HK-2 (cell line): ENCODE data around the gene RUNDC1.
A peak's percentile ranks its signal among the peaks of the same experiment; 100 is the strongest.

Experiments used
- DNase-seq: peaks from one replicate; pipeline ENCODE4 v3.0.0-alpha.2; 2018; ENCODE audit not compliant: unreplicated experiment

The RUNDC1 gene

GRCh38 chr17:43018932-43019331, 38.6 kb downstream of the RUNDC1 start:
- DNase-seq: no peak

- no peak for DNase-seq
Observed at GRCh38 chr17:43019418-43019817, 39.1 kb downstream of the RUNDC1 start.

DNA sequence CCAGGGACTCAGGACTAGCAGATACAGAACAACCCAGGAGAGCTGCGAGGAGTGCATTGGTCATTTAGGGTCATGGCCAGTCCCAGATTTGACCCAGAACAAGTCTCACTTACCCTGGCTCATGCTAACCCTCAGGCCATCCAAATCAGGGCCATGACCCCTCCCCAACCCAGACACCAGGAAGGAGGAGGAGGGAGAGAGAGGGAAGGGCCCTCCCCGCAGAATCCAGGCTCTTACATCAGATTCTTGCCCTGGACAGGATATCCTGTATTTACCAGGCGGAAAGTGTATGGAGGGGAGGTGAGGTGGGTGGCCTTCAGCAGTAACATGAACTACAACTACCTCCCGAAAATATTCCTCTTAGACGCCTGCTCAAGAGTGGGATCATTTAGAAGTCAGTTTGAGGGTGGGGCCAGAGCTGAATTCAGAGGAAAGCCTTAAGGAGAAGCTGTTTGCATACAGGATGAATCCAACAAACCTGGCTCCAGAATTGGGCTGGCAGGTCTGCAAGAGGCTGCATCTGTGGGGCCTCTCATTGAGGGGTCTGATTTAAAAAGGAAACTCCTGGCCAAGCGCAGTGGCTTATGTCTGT, 39.8 kb downstream of the RUNDC1 start:
- DNase-seq: no peak

DNA sequence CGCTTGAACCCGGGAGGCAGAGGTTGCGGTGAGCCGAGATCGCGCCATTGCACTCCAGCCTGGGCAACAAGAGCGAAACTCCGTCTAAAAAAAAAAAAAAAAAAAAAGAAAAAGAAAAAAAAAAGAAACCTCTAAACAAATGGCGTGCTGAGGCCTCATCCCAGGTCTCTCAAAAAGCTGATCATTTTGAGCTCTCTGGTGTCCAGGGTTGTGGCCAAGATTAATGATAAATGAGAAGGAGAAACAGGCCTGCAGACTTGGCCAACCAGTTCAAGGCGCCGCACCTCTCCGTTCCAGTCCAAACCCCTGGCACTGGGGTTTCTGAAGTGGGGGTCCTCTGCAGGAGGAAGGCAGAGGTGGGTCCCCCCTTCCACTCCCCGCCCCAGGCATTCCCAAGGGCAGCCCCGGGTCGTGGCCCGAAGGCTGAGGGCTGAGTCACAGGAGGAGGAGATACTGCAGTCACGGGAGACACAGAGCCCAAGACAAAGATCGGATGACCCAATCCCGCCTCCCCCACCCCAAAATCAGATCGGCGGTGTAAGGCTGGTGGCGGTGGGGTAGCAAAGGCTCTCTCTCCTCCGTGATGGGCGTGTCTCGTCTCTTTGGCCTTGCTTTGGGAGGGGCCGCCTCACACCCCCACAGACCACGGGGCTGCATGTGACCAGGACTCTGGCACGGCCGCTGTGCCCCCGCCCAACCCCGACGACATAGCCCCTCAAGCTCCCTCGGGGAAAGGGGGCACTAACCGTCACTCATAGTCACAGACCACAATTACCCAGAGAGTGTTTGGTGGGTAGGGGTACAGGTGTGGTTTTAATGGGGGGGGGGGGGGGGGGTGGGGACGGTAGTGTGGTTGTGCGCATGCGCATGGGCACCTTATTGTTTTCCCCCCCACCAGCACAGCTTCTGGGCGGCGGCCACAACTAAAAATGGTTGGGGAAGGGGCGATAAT, 40.7 kb downstream of the RUNDC1 start:
- peak; percentile 81 for DNase-seq

DNA sequence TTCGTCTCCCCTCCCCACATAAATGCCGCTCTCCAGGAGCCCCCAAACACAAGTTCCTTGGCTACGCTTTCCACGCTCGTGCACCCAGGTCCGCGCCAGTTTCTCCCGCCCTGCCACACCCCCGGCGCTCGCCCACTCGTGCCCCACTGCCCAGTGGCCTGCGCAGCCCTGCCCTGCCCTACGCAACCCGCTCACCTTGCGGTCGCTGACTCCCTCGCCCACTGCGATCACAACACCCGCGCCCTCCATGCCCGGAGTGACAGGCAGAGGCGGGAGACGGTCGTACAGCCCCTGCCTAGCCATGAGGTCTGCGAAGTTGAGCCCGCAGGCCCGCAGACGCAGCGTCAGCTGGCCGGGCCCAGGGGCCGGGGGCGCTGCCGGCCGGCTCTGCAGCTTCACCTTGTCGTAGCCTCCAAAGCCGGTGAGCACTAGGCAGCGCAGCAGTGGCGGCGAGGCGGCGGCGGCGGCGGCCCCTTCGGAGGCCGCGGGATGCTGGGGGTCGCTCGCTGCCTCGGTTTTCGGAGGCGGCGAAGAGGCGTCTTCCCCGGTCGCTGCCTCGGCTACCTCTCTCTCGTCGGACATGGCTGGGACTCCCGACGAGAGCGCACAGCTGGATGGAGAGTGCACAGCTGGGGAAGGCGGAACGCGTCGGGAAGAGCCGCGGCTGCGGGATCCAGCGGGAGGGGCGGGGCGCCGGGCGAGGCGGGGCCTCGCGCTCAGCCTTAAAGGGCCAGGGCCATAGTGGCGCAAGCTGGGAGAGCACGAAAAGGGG, 41.6 kb downstream of the RUNDC1 start, which contains the start of gene VAT1:
Gene VAT1, minus strand, starts transcription at position 645 of the 772 bp plus-strand sequence. Its CDS starts 63 bp downstream, at position 582.
- peak; percentile 76 for DNase-seq

- peak; percentile 61 for DNase-seq
Observed at GRCh38 chr17:43024407-43025289, 44.3 kb downstream of the RUNDC1 start, which contains the start of gene RND2. Gene RND2, plus strand, starts transcription at chr17:43025231. Its CDS starts 117 bp downstream, at chr17:43025348.

- no peak for DNase-seq
Observed at GRCh38 chr17:43025290-43025657, 44.9 kb downstream of the RUNDC1 start.

GRCh38 chr17:43025766-43026537, 45.6 kb downstream of the RUNDC1 start:
- no peak for DNase-seq

DNA sequence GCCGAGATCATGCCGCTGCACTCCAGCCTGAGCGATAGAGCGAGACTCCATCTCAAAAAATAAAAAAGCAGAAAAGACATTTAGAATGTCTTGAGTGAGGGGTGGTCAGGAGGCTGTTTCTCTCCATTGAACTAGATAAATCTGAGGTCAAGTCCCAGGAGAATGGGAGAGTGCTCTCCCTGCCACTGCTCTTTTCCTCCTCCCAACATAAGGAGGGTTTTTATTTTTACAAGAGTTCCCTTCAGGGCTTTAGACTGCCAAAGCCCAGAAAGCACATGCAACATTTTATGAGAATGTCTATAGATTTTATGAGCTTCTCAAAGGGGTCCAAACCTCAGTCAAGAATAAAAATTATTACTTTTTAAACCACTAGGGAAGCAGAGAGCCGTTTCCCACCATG, 46.2 kb downstream of the RUNDC1 start:
- DNase-seq: no peak

DNA sequence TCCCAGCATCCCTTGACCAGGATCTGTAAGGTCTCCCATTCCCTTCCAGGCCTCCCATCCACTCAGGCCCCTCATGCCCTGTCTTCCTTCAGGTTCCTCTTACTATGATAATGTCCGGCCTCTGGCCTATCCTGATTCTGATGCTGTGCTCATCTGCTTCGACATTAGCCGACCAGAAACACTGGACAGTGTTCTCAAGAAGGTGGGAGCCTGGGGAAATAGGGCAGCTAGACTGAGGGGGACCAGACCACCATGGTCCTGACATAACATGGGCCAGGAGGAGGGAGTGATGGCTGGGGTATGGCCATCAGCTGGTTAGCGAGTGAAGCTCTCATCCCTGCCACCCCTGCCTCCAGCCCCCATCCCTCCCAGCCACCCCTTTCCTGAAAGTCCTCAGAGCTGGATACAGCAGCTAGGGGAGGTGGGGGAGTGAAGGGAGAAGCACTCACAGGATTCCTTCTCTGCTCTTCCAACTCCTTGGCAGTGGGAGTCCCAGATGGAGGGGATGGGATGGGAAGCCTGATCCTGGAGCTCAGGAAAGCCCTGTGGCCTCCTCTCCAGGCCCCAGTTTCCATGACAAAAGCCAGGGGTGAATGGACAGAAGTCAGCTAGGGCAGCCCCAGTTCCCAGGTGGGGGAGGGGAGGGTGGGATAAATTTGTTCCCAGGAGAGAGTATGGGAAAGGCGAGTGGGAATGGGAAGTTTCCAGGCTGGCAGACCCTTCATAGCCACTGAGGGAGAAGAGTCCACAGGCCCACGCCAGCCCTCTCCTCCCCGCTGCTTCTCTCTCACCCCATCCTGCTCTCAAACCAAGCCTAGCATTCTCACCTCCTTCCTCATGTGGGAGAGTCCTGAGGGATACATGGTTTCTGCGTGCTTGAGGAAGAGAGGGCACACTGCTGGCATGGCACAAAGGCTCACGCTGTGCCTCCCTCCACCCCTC, 47.0 kb downstream of the RUNDC1 start:
- no peak for DNase-seq

DNA sequence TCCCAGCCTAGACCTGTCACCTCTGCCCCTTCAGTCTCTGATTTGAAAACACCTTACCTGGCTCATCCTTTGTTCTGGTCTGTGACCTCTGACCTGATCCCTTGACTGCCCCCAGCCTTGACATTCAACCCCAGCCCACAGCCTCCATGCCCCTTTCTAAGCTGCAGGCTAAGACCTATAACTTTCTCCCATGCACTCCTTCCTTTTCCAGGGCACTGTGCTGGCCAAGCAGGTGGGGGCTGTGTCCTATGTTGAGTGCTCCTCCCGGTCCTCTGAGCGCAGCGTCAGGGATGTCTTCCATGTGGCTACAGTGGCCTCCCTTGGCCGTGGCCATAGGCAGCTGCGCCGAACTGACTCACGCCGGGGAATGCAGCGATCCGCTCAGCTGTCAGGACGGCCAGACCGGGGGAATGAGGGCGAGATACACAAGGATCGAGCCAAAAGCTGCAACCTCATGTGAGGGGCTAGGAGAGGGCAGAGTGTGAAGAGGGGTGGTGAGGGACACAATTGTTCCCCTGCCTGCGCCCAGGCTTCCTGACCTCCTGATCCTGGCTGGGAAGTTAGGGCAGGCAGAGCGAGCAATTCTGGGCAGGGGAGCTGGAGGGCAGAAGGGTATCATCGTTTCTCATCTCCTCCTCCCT, 48.0 kb downstream of the RUNDC1 start:
- DNase-seq: no peak

GRCh38 chr17:43030137-43030767, 49.9 kb downstream of the RUNDC1 start:
- no peak for DNase-seq

DNA sequence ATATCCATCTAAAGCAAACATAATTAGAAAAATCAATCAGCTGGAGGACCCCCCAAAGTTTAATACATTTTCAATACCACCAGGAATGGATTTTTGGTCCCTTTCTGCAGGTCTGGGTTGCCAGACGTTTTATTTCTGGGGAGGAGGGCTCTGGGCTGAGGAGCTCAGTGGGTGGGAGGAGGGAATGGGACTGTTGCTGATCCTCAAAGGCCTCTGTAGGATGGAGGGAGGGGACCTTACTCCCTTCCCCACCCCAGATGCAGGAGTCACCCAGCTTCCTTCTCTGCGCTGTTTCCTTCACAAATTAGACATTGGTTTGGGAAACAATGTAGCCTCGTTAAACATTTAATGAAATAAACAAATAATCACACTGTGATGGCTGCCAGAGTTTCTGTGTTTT, 51.3 kb downstream of the RUNDC1 start:
- no peak for DNase-seq

- no peak for DNase-seq
Observed at GRCh38 chr17:43033948-43034881, 53.9 kb downstream of the RUNDC1 start.

- no peak for DNase-seq
Observed at GRCh38 chr17:43034894-43035293, 54.5 kb downstream of the RUNDC1 start.

GRCh38 chr17:43039646-43040045, 59.3 kb downstream of the RUNDC1 start:
- DNase-seq: no peak

- no peak for DNase-seq
Observed at GRCh38 chr17:43040655-43041054, 60.3 kb downstream of the RUNDC1 start.
